Measurements from ENCODE around the gene RAB6B. TPM values are rescaled to one million over a fixed set of nuclear protein-coding genes. Genes with fewer than 3 reads are reported as not detected.
"Not testable (repeated sequence)": the region's sequence is repeated elsewhere in the genome, so short reads cannot be mapped to it uniquely, and the experiment has no call there.

RAB6B gene
- total RNA-seq, 2 donors from 2014 or later = 2.6 to 5.6 TPM

DNA sequence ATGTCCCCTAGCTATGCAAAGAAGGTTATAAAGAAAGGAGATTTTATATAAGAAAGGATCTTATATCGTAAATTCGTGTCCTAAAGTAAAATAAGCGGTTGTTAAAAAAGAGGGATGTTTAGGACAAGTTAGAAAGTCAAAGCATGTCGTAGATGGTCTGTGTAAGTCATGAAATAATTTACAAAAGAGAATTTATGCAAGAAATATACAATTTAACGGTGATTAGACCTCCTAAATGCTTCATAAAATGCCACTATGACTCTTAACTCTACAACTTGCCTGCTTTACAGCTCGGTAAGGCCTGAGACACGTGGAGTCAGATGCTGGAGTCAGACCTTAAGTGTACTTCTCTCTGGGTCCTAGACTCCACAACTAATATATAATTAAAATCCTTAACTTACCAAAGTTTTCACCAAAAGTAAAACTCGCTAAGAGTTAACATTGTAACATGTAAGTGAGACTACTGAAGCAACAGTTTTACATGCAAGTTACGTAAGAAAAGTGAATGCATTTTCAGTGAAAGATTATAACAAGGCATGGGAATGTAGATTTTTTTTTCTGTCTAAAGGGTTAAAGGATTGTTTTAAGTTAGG is 103.4 kb downstream of the RAB6B start:
- no peak overlapping the region for H3K27ac ChIP-seq
- H3K9ac ChIP-seq (ENCODE audit: low read depth in 2 of 2, low read length in 2 of 2) = no peak overlapping the region
- no peaks in the 10 kb centered on the region for H3K4me1 ChIP-seq
- H3K9me3 ChIP-seq = no peaks in the 10 kb centered on the region
- no peak for TF ChIP-seq CTCF (IDR thresholded peaks at IDR 0.05)
- no peak for DNase-seq
- H3K27me3 ChIP-seq = no peaks in the 10 kb centered on the region
- intact Hi-C loops (cut with DNase I) = no loop called here
- no peaks in the 10 kb centered on the region for H3K36me3 ChIP-seq
- H3K4me3 ChIP-seq = no peak overlapping the region

DNA sequence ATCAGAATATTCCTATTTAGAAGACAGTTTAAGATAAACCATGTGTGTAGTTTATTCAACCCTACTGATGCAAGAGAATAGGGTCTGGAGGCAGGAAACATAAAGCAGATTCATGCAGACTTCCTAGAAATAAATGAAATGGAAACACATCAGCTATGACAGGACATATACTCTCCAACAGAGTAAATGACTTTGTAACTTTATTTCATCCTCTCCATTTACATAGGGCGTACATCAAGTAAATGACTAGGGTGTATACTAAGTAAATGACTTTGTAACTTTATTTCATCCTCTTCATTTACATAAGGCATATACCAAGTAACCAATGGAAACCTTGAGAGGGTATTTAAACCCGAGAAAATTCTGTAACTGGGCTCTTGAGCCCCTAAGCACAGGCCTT is 107.7 kb downstream of the RAB6B start:
- TF ChIP-seq CTCF (IDR thresholded peaks at IDR 0.05) = no peak
- no peaks in the 10 kb centered on the region for H3K4me1 ChIP-seq
- no peak overlapping the region for H3K4me3 ChIP-seq
- intact Hi-C loops (cut with DNase I) = no loop called here
- no peaks in the 10 kb centered on the region for H3K36me3 ChIP-seq
- H3K27ac ChIP-seq = no peak overlapping the region
- no peaks in the 10 kb centered on the region for H3K27me3 ChIP-seq
- no peak overlapping the region for H3K9ac ChIP-seq (ENCODE audit: low read depth in 2 of 2, low read length in 2 of 2)
- H3K9me3 ChIP-seq = no peaks in the 10 kb centered on the region
- no peak for DNase-seq

GRCh38 chr3:133783762-133784161 is 111.9 kb downstream of the RAB6B start:
- H3K4me1 ChIP-seq = no peaks in the 10 kb centered on the region
- intact Hi-C loops (cut with DNase I) = no loop called here
- no peak for TF ChIP-seq CTCF (IDR thresholded peaks at IDR 0.05)
- H3K36me3 ChIP-seq = no peaks in the 10 kb centered on the region
- H3K27ac ChIP-seq = no peak overlapping the region
- no peak overlapping the region for H3K9ac ChIP-seq (ENCODE audit: low read depth in 2 of 2, low read length in 2 of 2)
- H3K9me3 ChIP-seq = no peaks in the 10 kb centered on the region
- H3K4me3 ChIP-seq = no peak overlapping the region
- no peak for DNase-seq
- H3K27me3 ChIP-seq = no peaks in the 10 kb centered on the region

GRCh38 chr3:133782454-133782853 is 113.2 kb downstream of the RAB6B start:
- DNase-seq = no peak
- intact Hi-C loops (cut with DNase I) = no loop called here
- Histone ChIP-seq H3K27ac (no peak overlapping the region), H3K27me3 (no peaks in the 10 kb centered on the region), H3K4me3 (no peak overlapping the region), H3K4me1 (no peaks in the 10 kb centered on the region), H3K9ac (ENCODE audit: low read depth in 2 of 2, low read length in 2 of 2) (no peak overlapping the region), H3K9me3 (no peaks in the 10 kb centered on the region), H3K36me3 (no peaks in the 10 kb centered on the region)
- no peak for TF ChIP-seq CTCF (IDR thresholded peaks at IDR 0.05)

GRCh38 chr3:133781570-133781969 is 114.1 kb downstream of the RAB6B start:
- Histone ChIP-seq H3K36me3 (no peaks in the 10 kb centered on the region), H3K27me3 (no peaks in the 10 kb centered on the region), H3K4me3 (no peak overlapping the region), H3K9ac (ENCODE audit: low read depth in 2 of 2, low read length in 2 of 2) (no peak overlapping the region), H3K27ac (no peak overlapping the region), H3K9me3 (no peaks in the 10 kb centered on the region), H3K4me1 (no peaks in the 10 kb centered on the region)
- intact Hi-C loops (cut with DNase I) = no loop called here
- no peak for DNase-seq
- TF ChIP-seq CTCF (IDR thresholded peaks at IDR 0.05) = no peak

DNA sequence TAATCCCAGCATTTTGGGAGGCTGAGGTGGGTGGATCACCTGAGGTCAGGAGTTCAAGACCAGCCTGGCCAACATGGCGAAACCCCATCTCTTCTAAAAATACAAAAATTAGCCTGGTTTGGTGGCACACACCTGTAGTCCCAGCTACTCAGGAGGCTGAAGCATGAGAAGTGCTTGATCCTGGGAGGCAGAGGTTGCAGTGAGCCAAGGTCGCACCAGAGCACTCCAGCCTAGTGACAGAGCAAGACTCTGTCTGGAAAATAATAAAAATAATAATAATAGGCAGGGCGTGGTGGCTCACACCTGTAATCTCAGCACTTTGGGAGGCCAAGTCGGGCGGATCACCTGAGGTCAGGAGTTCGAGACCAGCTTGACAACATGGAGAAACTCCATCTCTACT is 114.9 kb downstream of the RAB6B start:
- DNase-seq; H3K4me1 ChIP-seq; H3K27ac ChIP-seq; H3K9me3 ChIP-seq; H3K27me3 ChIP-seq; intact Hi-C loops (cut with DNase I); H3K9ac ChIP-seq (ENCODE audit: low read depth in 2 of 2, low read length in 2 of 2); H3K36me3 ChIP-seq; H3K4me3 ChIP-seq: not testable (repeated sequence)
